ENCODE measurements around the gene SCGB2B2. TPM values are rescaled to one million over a fixed set of nuclear protein-coding genes. Genes with fewer than 3 reads are reported as not detected.

The SCGB2B2 gene
- polyA plus RNA-seq, 1 of the 3 experiments (the other 2 are of a cell fraction), result 0.03 TPM

DNA sequence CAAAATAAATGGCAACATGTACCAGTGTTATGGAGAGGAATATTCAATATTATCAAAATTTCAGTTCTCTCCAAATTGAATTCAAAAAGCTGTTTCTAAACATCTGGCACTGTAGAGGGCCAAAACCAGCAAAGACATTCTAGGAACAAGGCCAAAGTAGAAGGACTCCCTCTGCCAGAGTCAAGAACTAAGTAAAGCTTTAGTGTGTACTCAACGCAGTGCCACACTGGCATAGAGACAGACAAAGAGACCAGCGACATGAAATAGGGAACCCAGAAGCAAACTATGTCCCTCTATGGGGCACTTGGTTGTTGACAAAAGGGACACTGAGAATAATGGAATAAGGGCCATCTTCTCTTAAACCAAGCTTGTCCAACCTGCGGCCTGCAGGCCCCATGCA, 15.6 kb downstream of the SCGB2B2 start (continued):
- TF ChIP-seq, protein P1, sequence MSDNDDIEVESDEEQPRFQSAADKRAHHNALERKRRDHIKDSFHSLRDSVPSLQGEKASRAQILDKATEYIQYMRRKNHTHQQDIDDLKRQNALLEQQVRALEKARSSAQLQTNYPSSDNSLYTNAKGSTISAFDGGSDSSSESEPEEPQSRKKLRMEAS (IDR thresholded peaks at IDR 0.05; ENCODE audit: low read depth), result no peak
- TF ChIP-seq FOXJ3 (CRISPR knock-in tag; IDR thresholded peaks at IDR 0.05) (no peak), FOXM1 (IDR thresholded peaks at IDR 0.05; ENCODE audit: low read depth) (no peak)

DNA sequence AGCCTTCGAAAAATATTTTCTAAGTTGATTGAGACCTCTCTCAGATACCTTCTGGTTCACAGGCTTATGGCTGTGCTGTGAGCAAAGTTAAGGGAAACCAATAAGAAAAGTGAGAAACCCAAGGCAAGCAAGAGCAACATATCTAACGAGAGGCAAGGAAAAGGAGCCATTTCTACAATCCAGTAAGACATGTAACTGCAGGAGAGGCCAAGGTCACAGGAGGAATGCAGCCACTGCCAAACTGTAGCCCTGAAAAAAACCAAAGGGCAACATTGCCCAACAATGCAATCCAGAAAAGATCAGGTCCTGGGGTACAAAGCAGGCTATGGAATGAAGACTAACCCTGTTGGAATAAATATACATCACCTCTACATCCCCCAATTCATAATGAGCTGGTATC, 21.3 kb downstream of the SCGB2B2 start:
- CTCF ChIA-PET, result interaction anchor here (1.3 to 2.3 kb wide), 2 partner anchors 16 kb away, joined by 8 to 10 read pairs; no protein-coding TSS in a partner anchor
- no peaks in the 10 kb centered on the region for H3F3A ChIP-seq (replicated peaks; ENCODE audit: insufficient read depth)
- H3K9me3 ChIP-seq, result peaks cover 9% of the 10 kb centered on the region
- H3K4me3 ChIP-seq (ENCODE audit: low read depth in 2 of 2, low read length in 1 of 2), result no peak overlapping the region
- WGBS (ENCODE audit: low lambda C conversion rate), result 4% methylated on average over 2 of the region's 2 CpGs
- no peaks in the 10 kb centered on the region for H3K9me2 ChIP-seq
- no peaks in the 10 kb centered on the region for H3K79me2 ChIP-seq (ENCODE audit: insufficient read depth)
- no peaks in the 10 kb centered on the region for H3K4me1 ChIP-seq (ENCODE audit: control insufficient read depth in 1 of 2, insufficient read depth in 2 of 2, low read depth in 1 of 2, low read length in 1 of 2)
- POLR2A ChIA-PET, result no interaction called here
- H3K27ac ChIP-seq (ENCODE audit: low read depth in 2 of 2, low read length in 1 of 2), result no peak overlapping the region
- no peaks in the 10 kb centered on the region for H3K36me3 ChIP-seq (replicated peaks in 1 of 2; ENCODE audit: control insufficient read depth in 1 of 2, insufficient read depth in 2 of 2, low read length in 1 of 2)
- no peak overlapping the region for H2AFZ ChIP-seq (ENCODE audit: low read depth)
- no peak for DNase-seq
- no peak overlapping the region for H3K4me2 ChIP-seq
- H4K20me1 ChIP-seq (ENCODE audit: insufficient read depth), result no peaks in the 10 kb centered on the region
- no peak overlapping the region for H3K9ac ChIP-seq
- no peaks in the 10 kb centered on the region for H3K27me3 ChIP-seq (ENCODE audit: insufficient read depth)
- TF ChIP-seq RXRA (IDR thresholded peaks at IDR 0.05; ENCODE audit: borderline replicate concordance, low read depth) (no peak), JUND (IDR thresholded peaks at IDR 0.05) (no peak), TEAD4 (IDR thresholded peaks at IDR 0.05; ENCODE audit: borderline replicate concordance, insufficient read depth) (no peak), EP300 (IDR thresholded peaks at IDR 0.05; ENCODE audit: borderline replicate concordance in 1 of 2, low read depth in 1 of 2, low read length in 1 of 2) (no peak), SMC3 (IDR thresholded peaks at IDR 0.05; ENCODE audit: low read depth, low read length) (no peak), MXI1 (IDR thresholded peaks at IDR 0.05; ENCODE audit: low read depth, low read length) (no peak), POLR2AphosphoS5 (IDR thresholded peaks at IDR 0.05; ENCODE audit: low read depth, low read length) (no peak), ELF1 (IDR thresholded peaks at IDR 0.05) (no peak), EZH2phosphoT487 (IDR thresholded peaks at IDR 0.05; ENCODE audit: borderline replicate concordance, low read depth) (no peak), TAF1 (IDR thresholded peaks at IDR 0.05; ENCODE audit: borderline replicate concordance, low read depth, low read length) (no peak)
- TF ChIP-seq, protein P2, sequence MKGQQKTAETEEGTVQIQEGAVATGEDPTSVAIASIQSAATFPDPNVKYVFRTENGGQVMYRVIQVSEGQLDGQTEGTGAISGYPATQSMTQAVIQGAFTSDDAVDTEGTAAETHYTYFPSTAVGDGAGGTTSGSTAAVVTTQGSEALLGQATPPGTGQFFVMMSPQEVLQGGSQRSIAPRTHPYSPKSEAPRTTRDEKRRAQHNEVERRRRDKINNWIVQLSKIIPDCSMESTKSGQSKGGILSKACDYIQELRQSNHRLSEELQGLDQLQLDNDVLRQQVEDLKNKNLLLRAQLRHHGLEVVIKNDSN (IDR thresholded peaks at IDR 0.05; ENCODE audit: borderline replicate concordance, low read depth), result no peak

DNA sequence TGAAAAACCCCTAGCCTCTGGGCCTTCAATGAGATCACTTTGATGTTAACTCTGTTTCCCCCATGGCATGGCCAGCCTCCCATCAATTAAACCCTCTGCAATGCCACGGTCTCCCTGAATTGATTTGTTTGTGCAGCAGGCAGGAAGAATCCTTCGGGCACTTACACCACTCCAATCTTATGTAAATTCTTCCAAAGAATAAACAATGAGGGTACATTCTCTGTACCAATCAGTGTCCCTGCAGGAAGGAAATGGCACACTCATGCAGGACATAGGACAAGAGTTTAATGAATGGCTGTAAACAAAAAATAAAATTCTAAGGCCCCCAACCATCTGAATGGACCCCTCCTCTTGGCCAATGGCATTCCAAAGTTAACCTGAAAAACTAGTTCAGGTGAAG, 22.2 kb downstream of the SCGB2B2 start:
- DNase-seq, result no peak
- Histone ChIP-seq H3F3A (replicated peaks; ENCODE audit: insufficient read depth) (no peaks in the 10 kb centered on the region), H3K4me1 (ENCODE audit: control insufficient read depth in 1 of 2, insufficient read depth in 2 of 2, low read depth in 1 of 2, low read length in 1 of 2) (no peaks in the 10 kb centered on the region), H3K36me3 (replicated peaks in 1 of 2; ENCODE audit: control insufficient read depth in 1 of 2, insufficient read depth in 2 of 2, low read length in 1 of 2) (no peaks in the 10 kb centered on the region), H3K4me2 (no peak overlapping the region), H3K27ac (ENCODE audit: low read depth in 2 of 2, low read length in 1 of 2) (no peak overlapping the region), H3K79me2 (ENCODE audit: insufficient read depth) (no peaks in the 10 kb centered on the region), H3K9me2 (no peaks in the 10 kb centered on the region), H2AFZ (ENCODE audit: low read depth) (no peak overlapping the region), H3K9ac (no peak overlapping the region), H3K27me3 (ENCODE audit: insufficient read depth) (no peaks in the 10 kb centered on the region), H4K20me1 (ENCODE audit: insufficient read depth) (no peaks in the 10 kb centered on the region), H3K4me3 (ENCODE audit: low read depth in 2 of 2, low read length in 1 of 2) (no peak overlapping the region), H3K9me3 (peaks cover 9% of the 10 kb centered on the region)
- ChIA-PET POLR2A (no interaction called here), CTCF (interaction anchor here (1.0 to 2.3 kb wide), 3 partner anchors 9 to 57 kb away, joined by 5 to 10 read pairs (median 6); no protein-coding TSS in a partner anchor)
- 0% methylated on average over 2 of the region's 2 CpGs for WGBS (ENCODE audit: low lambda C conversion rate)
- TF ChIP-seq GABPA (IDR thresholded peaks at IDR 0.05; ENCODE audit: low read depth) (no peak), POLR2AphosphoS5 (IDR thresholded peaks at IDR 0.05; ENCODE audit: low read depth, low read length) (no peak), ELF1 (IDR thresholded peaks at IDR 0.05) (no peak), RCOR1 (IDR thresholded peaks at IDR 0.05; ENCODE audit: low read length) (no peak), FOXJ3 (CRISPR knock-in tag; IDR thresholded peaks at IDR 0.05) (no peak), EP300 (IDR thresholded peaks at IDR 0.05; ENCODE audit: borderline replicate concordance in 1 of 2, low read depth in 1 of 2, low read length in 1 of 2) (no peak), JUND (IDR thresholded peaks at IDR 0.05) (no peak), CHD2 (IDR thresholded peaks at IDR 0.05; ENCODE audit: low read length, partially characterized antibody) (no peak), SIN3A (IDR thresholded peaks at IDR 0.05; ENCODE audit: borderline replicate concordance, low read depth, low read length) (no peak), RFX5 (IDR thresholded peaks at IDR 0.05; ENCODE audit: low read length) (no peak), FOSL2 (IDR thresholded peaks at IDR 0.05; ENCODE audit: borderline replicate concordance, low read depth) (no peak), TCF12 (IDR thresholded peaks at IDR 0.05) (no peak), RAD21 (IDR thresholded peaks at IDR 0.05; ENCODE audit: low read length) (no peak)
- TF ChIP-seq, protein P3, sequence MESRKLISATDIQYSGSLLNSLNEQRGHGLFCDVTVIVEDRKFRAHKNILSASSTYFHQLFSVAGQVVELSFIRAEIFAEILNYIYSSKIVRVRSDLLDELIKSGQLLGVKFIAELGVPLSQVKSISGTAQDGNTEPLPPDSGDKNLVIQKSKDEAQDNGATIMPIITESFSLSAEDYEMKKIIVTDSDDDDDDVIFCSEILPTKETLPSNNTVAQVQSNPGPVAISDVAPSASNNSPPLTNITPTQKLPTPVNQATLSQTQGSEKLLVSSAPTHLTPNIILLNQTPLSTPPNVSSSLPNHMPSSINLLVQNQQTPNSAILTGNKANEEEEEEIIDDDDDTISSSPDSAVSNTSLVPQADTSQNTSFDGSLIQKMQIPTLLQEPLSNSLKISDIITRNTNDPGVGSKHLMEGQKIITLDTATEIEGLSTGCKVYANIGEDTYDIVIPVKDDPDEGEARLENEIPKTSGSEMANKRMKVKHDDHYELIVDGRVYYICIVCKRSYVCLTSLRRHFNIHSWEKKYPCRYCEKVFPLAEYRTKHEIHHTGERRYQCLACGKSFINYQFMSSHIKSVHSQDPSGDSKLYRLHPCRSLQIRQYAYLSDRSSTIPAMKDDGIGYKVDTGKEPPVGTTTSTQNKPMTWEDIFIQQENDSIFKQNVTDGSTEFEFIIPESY (IDR thresholded peaks at IDR 0.05; ENCODE audit: borderline replicate concordance, low read depth), result no peak
- TF ChIP-seq, protein P4, sequence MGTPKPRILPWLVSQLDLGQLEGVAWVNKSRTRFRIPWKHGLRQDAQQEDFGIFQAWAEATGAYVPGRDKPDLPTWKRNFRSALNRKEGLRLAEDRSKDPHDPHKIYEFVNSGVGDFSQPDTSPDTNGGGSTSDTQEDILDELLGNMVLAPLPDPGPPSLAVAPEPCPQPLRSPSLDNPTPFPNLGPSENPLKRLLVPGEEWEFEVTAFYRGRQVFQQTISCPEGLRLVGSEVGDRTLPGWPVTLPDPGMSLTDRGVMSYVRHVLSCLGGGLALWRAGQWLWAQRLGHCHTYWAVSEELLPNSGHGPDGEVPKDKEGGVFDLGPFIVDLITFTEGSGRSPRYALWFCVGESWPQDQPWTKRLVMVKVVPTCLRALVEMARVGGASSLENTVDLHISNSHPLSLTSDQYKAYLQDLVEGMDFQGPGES (IDR thresholded peaks at IDR 0.05; ENCODE audit: low read depth, low read length), result no peak
- TF ChIP-seq, protein P1 (IDR thresholded peaks at IDR 0.05; ENCODE audit: low read depth), result no peak

Data from SK-N-SH (cell line).